K562 (cell line): ENCODE results near the gene SPATS2L. TPM values are rescaled to one million over a fixed set of nuclear protein-coding genes. Genes with fewer than 3 reads are reported as not detected.

ENCODE experiments used
- BACH1 ChIP-seq: fragments of 200-800 bp; sonication (Bioruptor generic); IDR thresholded peaks from 2 replicates; pipeline ENCODE4 v1.6.1; 2016; ENCODE audit warnings: missing genetic modification characterization, missing compliant biosample characterization
- BRD4 ChIP-seq: fragments of 200-600 bp; sonication (generic); IDR thresholded peaks from 2 replicates; pipeline ENCODE4 v1.6.1; 2017; ENCODE audit warnings: inconsistent platforms
- CREB1 ChIP-seq, 2 experiments: sonication (generic) in 1 of 2; formaldehyde crosslinking in 1 of 2; IDR thresholded peaks; 2 replicates each; pipeline versions ENCODE4 v1.6.1 to v1.8.0; 2012 to 2022; ENCODE audit warnings: inconsistent platforms in 1 of 2, mild to moderate bottlenecking in 1 of 2, missing genetic modification reagents in 1 of 2, moderate library complexity in 1 of 2
- HNRNPH1 ChIP-seq: fragments of 200-400 bp; formaldehyde crosslinking; optimal IDR thresholded peaks from 2 replicates; pipeline ENCODE3; 2017; ENCODE audit warnings: low read depth, mild to moderate bottlenecking, low read length, moderate library complexity
- ILF3 ChIP-seq: fragments of 450-650 bp; IDR thresholded peaks from 2 replicates; pipeline ENCODE4 v1.6.1; 2018; ENCODE audit warnings: antibody characterized with exemption, mild to moderate bottlenecking, moderate library complexity, borderline replicate concordance
- MEIS2 ChIP-seq: fragments of 450-650 bp; IDR thresholded peaks from 2 replicates; pipeline ENCODE4 v1.6.1; 2014; ENCODE audit warnings: mild to moderate bottlenecking; ENCODE audit not compliant: partially characterized antibody
- MYBL2 ChIP-seq, 2 experiments: fragments of 450-650 bp in 1 of 2; sonication (generic) in 1 of 2; formaldehyde crosslinking in 1 of 2; IDR thresholded peaks; 2 replicates each; pipeline versions ENCODE4 v1.6.1 to v1.8.1; 2017 to 2022; ENCODE audit warnings: borderline replicate concordance in 1 of 2, inconsistent platforms in 1 of 2, low read depth in 1 of 2, mild to moderate bottlenecking in 1 of 2, missing genetic modification reagents in 1 of 2, moderate library complexity in 1 of 2
- NCOR1 ChIP-seq: fragments of 450-650 bp; IDR thresholded peaks from 2 replicates; pipeline ENCODE4 v1.6.1; 2016; ENCODE audit warnings: mild to moderate bottlenecking, moderate library complexity
- TBL1XR1 ChIP-seq, 2 experiments: IDR thresholded peaks; 2 replicates each; pipeline ENCODE4 v1.6.1; 2012; ENCODE audit warnings: improper control_type of control experiment in 2 of 2, low read length in 2 of 2, mild to moderate bottlenecking in 1 of 2
- TEAD4 ChIP-seq, 2 experiments: sonication (generic) in 1 of 2; formaldehyde crosslinking in 1 of 2; IDR thresholded peaks; 2 replicates each; pipeline versions ENCODE4 v1.6.1 to v1.8.0; 2012 to 2022; ENCODE audit warnings: borderline replicate concordance in 1 of 2, inconsistent platforms in 1 of 2, low read length in 1 of 2, mild to moderate bottlenecking in 1 of 2, missing genetic modification reagents in 1 of 2
- polyA plus RNA-seq, 8 experiments: library from polyadenylated mRNA; depleted of rRNA in 4 of 8; stranded (reverse) in 5 of 8; unstranded in 3 of 8; fragments of >200 nt; fragmentation: Nextera tagmentation in 2 of 8; fragmentation: Illumina TruSeq in 1 of 8; extraction: Ambion mirVana in 2 of 8; extraction: Trizol in 1 of 8; gene quantifications; 2 replicates each; pipeline versions ENCODE4 v1.2.1 to v1.2.3, GENCODE V29; 2011 to 2014; ENCODE audit warnings: inconsistent platforms in 1 of 8, missing spikeins in 1 of 8
- total RNA-seq, 7 experiments: library from RNA; depleted of rRNA in 6 of 7; stranded (reverse); fragments of >200 nt in 6 of 7; fragmentation: Illumina TruSeq in 2 of 7; extraction: Trizol in 2 of 7; gene quantifications; 2 replicates each; pipeline versions ENCODE4 v1.2.1 to v1.2.3, GENCODE V29; 2011 to 2021; ENCODE audit warnings: low replicate concordance in 1 of 7
- TF ChIP-seq, protein P1 (sequence below), 2 experiments: fragments of 150-350 bp in 1 of 2; IDR thresholded peaks; 2 replicates each; pipeline ENCODE4 v1.6.1; 2012 to 2016; ENCODE audit warnings: low read depth in 2 of 2, low read length in 2 of 2, mild to moderate bottlenecking in 1 of 2, moderate library complexity in 1 of 2
- TF ChIP-seq, protein P2 (sequence below): sonication (generic); formaldehyde crosslinking; IDR thresholded peaks from 2 replicates; pipeline ENCODE4 v1.8.1; 2023; ENCODE audit warnings: mild to moderate bottlenecking, missing genetic modification reagents
- TF ChIP-seq, protein P3 (sequence below): sonication (generic); IDR thresholded peaks from 2 replicates; pipeline ENCODE4 v1.6.1; 2016
- TF ChIP-seq, protein P4 (sequence below), 2 experiments: fragments of 450-650 bp; IDR thresholded peaks; 2 replicates each; pipeline ENCODE4 v1.6.1; 2018; ENCODE audit warnings: mild to moderate bottlenecking in 2 of 2, low read depth in 1 of 2; ENCODE audit not compliant: partially characterized antibody in 2 of 2

SPATS2L gene
- total and polyA plus RNA-seq, 9 of the 15 experiments (the other 6 are each of a cell fraction or from before 2014, with no cell fraction given), result 11.3 to 41.5 (median 24.9) TPM

DNA sequence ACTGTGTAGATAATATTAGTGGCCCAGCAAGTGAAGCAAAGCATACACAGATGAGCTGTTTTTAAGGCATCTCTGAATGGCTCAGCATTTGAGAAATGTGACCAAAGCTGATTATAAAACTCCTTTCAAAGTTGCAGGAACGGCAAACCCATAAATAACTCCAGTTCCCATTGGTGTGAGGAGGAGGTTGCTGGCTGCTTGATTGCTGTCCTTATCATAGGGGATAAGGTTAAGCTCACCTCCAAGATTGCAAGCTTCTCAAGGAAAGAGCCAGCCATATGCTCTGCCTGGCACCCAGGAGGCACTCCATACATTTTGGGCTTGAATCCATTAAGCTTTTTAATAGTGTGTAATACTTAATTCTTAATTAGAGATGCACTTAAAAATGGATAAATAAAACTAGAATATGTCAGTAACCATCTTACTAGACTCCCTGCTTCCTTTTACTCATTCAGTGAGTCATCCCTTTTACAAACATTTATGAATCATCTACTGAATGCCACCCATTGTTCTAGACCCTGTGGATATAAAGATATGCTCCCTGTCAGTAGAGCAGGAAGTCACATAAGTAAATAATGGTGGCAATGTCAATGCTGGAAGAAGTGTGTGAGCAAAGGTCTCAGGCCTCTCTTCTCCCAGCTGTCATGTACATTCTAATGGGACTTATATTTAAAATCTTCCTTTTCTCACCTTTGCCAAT is 99.3 kb downstream of the SPATS2L start (continued):
- TF ChIP-seq, protein P1, sequence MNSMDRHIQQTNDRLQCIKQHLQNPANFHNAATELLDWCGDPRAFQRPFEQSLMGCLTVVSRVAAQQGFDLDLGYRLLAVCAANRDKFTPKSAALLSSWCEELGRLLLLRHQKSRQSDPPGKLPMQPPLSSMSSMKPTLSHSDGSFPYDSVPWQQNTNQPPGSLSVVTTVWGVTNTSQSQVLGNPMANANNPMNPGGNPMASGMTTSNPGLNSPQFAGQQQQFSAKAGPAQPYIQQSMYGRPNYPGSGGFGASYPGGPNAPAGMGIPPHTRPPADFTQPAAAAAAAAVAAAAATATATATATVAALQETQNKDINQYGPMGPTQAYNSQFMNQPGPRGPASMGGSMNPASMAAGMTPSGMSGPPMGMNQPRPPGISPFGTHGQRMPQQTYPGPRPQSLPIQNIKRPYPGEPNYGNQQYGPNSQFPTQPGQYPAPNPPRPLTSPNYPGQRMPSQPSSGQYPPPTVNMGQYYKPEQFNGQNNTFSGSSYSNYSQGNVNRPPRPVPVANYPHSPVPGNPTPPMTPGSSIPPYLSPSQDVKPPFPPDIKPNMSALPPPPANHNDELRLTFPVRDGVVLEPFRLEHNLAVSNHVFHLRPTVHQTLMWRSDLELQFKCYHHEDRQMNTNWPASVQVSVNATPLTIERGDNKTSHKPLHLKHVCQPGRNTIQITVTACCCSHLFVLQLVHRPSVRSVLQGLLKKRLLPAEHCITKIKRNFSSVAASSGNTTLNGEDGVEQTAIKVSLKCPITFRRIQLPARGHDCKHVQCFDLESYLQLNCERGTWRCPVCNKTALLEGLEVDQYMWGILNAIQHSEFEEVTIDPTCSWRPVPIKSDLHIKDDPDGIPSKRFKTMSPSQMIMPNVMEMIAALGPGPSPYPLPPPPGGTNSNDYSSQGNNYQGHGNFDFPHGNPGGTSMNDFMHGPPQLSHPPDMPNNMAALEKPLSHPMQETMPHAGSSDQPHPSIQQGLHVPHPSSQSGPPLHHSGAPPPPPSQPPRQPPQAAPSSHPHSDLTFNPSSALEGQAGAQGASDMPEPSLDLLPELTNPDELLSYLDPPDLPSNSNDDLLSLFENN (IDR thresholded peaks at IDR 0.05; ENCODE audit: low read depth in 2 of 2, low read length in 2 of 2), result peak in 1 of 2 experiments; percentile 64; a peak in 1 of 4 replicates
- TF ChIP-seq CREB1 (IDR thresholded peaks at IDR 0.05), result peak; percentile 20; the same call in 1 of the 2 replicates
- no peak for TF ChIP-seq CREB1 (CRISPR knock-in tag; IDR thresholded peaks at IDR 0.05)
- TF ChIP-seq, protein P2, sequence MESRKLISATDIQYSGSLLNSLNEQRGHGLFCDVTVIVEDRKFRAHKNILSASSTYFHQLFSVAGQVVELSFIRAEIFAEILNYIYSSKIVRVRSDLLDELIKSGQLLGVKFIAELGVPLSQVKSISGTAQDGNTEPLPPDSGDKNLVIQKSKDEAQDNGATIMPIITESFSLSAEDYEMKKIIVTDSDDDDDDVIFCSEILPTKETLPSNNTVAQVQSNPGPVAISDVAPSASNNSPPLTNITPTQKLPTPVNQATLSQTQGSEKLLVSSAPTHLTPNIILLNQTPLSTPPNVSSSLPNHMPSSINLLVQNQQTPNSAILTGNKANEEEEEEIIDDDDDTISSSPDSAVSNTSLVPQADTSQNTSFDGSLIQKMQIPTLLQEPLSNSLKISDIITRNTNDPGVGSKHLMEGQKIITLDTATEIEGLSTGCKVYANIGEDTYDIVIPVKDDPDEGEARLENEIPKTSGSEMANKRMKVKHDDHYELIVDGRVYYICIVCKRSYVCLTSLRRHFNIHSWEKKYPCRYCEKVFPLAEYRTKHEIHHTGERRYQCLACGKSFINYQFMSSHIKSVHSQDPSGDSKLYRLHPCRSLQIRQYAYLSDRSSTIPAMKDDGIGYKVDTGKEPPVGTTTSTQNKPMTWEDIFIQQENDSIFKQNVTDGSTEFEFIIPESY (CRISPR knock-in tag), result no peak
- TF ChIP-seq MYBL2 (IDR thresholded peaks at IDR 0.05; ENCODE audit: low read depth), result no peak
- TF ChIP-seq MYBL2 (CRISPR knock-in tag; IDR thresholded peaks at IDR 0.05; ENCODE audit: borderline replicate concordance), result no peak
- TF ChIP-seq HNRNPH1, result no peak
- TF ChIP-seq BACH1 (tag), result no peak
- peak in 1 of 2 experiments; percentile 74; a peak in 2 of 4 replicates for TF ChIP-seq TBL1XR1 (IDR thresholded peaks at IDR 0.05; ENCODE audit: low read length in 2 of 2)
- TF ChIP-seq MEIS2, result peak; percentile 95
- peak; percentile 76 for TF ChIP-seq NCOR1
- TF ChIP-seq, protein P3, sequence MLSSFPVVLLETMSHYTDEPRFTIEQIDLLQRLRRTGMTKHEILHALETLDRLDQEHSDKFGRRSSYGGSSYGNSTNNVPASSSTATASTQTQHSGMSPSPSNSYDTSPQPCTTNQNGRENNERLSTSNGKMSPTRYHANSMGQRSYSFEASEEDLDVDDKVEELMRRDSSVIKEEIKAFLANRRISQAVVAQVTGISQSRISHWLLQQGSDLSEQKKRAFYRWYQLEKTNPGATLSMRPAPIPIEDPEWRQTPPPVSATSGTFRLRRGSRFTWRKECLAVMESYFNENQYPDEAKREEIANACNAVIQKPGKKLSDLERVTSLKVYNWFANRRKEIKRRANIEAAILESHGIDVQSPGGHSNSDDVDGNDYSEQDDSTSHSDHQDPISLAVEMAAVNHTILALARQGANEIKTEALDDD, result peak; percentile 64; the same call in 1 of the 2 replicates
- peak; percentile 73 for TF ChIP-seq TEAD4 (IDR thresholded peaks at IDR 0.05; ENCODE audit: low read length)
- TF ChIP-seq TEAD4 (CRISPR knock-in tag; IDR thresholded peaks at IDR 0.05; ENCODE audit: borderline replicate concordance), result no peak
- TF ChIP-seq ILF3, result no peak
- TF ChIP-seq BRD4, result no peak
- TF ChIP-seq, protein P4, sequence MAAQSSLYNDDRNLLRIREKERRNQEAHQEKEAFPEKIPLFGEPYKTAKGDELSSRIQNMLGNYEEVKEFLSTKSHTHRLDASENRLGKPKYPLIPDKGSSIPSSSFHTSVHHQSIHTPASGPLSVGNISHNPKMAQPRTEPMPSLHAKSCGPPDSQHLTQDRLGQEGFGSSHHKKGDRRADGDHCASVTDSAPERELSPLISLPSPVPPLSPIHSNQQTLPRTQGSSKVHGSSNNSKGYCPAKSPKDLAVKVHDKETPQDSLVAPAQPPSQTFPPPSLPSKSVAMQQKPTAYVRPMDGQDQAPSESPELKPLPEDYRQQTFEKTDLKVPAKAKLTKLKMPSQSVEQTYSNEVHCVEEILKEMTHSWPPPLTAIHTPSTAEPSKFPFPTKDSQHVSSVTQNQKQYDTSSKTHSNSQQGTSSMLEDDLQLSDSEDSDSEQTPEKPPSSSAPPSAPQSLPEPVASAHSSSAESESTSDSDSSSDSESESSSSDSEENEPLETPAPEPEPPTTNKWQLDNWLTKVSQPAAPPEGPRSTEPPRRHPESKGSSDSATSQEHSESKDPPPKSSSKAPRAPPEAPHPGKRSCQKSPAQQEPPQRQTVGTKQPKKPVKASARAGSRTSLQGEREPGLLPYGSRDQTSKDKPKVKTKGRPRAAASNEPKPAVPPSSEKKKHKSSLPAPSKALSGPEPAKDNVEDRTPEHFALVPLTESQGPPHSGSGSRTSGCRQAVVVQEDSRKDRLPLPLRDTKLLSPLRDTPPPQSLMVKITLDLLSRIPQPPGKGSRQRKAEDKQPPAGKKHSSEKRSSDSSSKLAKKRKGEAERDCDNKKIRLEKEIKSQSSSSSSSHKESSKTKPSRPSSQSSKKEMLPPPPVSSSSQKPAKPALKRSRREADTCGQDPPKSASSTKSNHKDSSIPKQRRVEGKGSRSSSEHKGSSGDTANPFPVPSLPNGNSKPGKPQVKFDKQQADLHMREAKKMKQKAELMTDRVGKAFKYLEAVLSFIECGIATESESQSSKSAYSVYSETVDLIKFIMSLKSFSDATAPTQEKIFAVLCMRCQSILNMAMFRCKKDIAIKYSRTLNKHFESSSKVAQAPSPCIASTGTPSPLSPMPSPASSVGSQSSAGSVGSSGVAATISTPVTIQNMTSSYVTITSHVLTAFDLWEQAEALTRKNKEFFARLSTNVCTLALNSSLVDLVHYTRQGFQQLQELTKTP (IDR thresholded peaks at IDR 0.05; ENCODE audit: low read depth in 1 of 2, partially characterized antibody in 2 of 2), result no peak
